Tibial nerve (tissue), 3 donors: ENCODE results near the gene AP3B1.

Experiments used
- POLR2A ChIP-seq, 2 donors: fragments of 450-650 bp; IDR thresholded peaks; one replicate each; pipeline ENCODE4 v1.6.1; 2017; ENCODE audit warnings: antibody characterized with exemption in 2 of 2, mild to moderate bottlenecking in 2 of 2, moderate library complexity in 2 of 2
- TF ChIP-seq, protein P1 (sequence below), 5 experiments: fragments of 200-600 bp in 3 of 5; fragments of 450-650 bp in 2 of 5; sonication (generic) in 3 of 5; IDR thresholded peaks; one replicate each; pipeline ENCODE4 v1.5.1; 2016 to 2019; ENCODE audit warnings: antibody characterized with exemption in 5 of 5, mild to moderate bottlenecking in 3 of 5, moderate library complexity in 2 of 5

DNA sequence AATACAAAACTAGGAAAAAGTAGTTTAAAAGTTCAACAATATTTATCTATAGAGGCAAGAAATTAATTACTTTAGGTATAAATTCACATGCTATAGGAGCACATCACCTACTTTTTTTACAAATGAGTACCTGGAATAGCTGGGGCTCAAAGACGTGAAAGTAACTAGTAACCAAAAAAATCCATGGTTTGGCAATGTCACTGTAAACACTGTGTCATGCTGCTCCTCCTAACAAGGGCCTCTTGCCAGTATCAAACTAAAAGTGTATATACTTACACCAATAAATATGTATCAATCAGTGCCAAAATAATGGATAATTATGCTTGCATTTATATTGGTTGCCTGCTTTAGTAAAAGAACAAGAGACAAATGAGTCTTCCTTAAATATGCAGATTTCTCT is 78.9 kb downstream of the AP3B1 start:
- TF ChIP-seq, protein P1, sequence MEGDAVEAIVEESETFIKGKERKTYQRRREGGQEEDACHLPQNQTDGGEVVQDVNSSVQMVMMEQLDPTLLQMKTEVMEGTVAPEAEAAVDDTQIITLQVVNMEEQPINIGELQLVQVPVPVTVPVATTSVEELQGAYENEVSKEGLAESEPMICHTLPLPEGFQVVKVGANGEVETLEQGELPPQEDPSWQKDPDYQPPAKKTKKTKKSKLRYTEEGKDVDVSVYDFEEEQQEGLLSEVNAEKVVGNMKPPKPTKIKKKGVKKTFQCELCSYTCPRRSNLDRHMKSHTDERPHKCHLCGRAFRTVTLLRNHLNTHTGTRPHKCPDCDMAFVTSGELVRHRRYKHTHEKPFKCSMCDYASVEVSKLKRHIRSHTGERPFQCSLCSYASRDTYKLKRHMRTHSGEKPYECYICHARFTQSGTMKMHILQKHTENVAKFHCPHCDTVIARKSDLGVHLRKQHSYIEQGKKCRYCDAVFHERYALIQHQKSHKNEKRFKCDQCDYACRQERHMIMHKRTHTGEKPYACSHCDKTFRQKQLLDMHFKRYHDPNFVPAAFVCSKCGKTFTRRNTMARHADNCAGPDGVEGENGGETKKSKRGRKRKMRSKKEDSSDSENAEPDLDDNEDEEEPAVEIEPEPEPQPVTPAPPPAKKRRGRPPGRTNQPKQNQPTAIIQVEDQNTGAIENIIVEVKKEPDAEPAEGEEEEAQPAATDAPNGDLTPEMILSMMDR (IDR thresholded peaks at IDR 0.05): no peak
- no peak for TF ChIP-seq POLR2A (IDR thresholded peaks at IDR 0.05)
